ENCODE measurements around the gene NWD2. TPM values are rescaled to one million over a fixed set of nuclear protein-coding genes. Genes with fewer than 3 reads are reported as not detected.

Gene NWD2
- total RNA-seq, 1 donor: not detected

DNA sequence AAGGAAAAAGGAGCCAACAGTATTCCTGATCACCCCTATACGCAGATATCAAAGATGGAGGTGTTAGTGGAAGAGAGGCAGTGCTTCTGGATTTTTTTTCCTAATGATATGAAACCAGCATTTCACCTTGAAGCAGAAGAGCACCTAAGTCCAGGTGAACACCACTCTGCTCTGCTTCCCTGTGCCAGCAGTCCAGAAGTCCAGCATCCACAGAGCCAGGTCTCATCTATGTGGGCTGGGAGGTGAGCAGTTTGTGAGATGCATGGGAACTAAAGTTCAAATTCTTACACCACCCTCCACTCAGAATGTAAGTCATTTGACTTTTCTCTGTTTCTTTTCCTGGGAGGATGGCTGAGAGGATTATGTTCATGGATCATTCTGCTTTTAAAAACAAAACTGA lies 239.1 kb downstream of the NWD2 start:
- H3K27me3 ChIP-seq (ENCODE audit: insufficient read depth, low read length): no peaks in the 10 kb centered on the region
- H3K36me3 ChIP-seq (ENCODE audit: insufficient read depth, low read length): no peaks in the 10 kb centered on the region
- H3K79me2 ChIP-seq (ENCODE audit: insufficient read depth, low read length): no peaks in the 10 kb centered on the region
- no peaks in the 10 kb centered on the region for H3K9me3 ChIP-seq (ENCODE audit: low read depth, low read length)
- H3K4me1 ChIP-seq (ENCODE audit: insufficient read depth, low read length): no peaks in the 10 kb centered on the region
- H4K20me1 ChIP-seq (ENCODE audit: insufficient read depth, low read length): no peaks in the 10 kb centered on the region
- no peak for DNase-seq (ENCODE audit: insufficient read length, low spot score, missing footprints)
- no peak overlapping the region for H3K4me3 ChIP-seq (ENCODE audit: insufficient read depth, low read length)
- no peak overlapping the region for H3K27ac ChIP-seq (ENCODE audit: low read depth, low read length)
- no peak overlapping the region for H2AFZ ChIP-seq (ENCODE audit: low read length)
- H3K4me2 ChIP-seq (ENCODE audit: insufficient read depth, low read length): no peak overlapping the region
- TF ChIP-seq, protein P1, sequence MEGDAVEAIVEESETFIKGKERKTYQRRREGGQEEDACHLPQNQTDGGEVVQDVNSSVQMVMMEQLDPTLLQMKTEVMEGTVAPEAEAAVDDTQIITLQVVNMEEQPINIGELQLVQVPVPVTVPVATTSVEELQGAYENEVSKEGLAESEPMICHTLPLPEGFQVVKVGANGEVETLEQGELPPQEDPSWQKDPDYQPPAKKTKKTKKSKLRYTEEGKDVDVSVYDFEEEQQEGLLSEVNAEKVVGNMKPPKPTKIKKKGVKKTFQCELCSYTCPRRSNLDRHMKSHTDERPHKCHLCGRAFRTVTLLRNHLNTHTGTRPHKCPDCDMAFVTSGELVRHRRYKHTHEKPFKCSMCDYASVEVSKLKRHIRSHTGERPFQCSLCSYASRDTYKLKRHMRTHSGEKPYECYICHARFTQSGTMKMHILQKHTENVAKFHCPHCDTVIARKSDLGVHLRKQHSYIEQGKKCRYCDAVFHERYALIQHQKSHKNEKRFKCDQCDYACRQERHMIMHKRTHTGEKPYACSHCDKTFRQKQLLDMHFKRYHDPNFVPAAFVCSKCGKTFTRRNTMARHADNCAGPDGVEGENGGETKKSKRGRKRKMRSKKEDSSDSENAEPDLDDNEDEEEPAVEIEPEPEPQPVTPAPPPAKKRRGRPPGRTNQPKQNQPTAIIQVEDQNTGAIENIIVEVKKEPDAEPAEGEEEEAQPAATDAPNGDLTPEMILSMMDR (IDR thresholded peaks at IDR 0.05; ENCODE audit: extremely low read depth, low read depth, low read length): no peak

DNA sequence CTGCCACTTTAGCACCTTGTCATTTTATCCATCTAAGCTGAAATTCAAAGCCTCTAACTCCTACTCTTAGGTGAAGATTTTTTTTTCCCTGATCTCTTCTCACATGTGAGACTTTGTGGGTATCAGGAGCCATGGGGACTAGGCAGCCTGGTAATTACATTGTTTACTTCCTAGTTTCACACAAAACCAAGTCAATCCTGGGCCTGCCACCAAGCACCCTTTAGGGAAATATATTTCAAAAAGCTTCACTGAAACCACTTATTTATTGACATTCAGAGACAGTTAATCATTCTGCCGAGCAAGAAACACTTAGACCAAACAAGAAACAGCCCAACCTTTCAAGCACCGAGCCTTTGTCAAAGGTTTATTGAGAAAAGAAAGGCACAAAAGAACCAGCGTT lies 241.6 kb downstream of the NWD2 start:
- Histone ChIP-seq H3K36me3 (ENCODE audit: insufficient read depth, low read length) (no peaks in the 10 kb centered on the region), H3K27me3 (ENCODE audit: insufficient read depth, low read length) (no peaks in the 10 kb centered on the region), H3K9me3 (ENCODE audit: low read depth, low read length) (no peaks in the 10 kb centered on the region), H3K79me2 (ENCODE audit: insufficient read depth, low read length) (no peaks in the 10 kb centered on the region), H3K27ac (ENCODE audit: low read depth, low read length) (no peak overlapping the region), H2AFZ (ENCODE audit: low read length) (no peak overlapping the region), H3K4me2 (ENCODE audit: insufficient read depth, low read length) (no peak overlapping the region), H4K20me1 (ENCODE audit: insufficient read depth, low read length) (no peaks in the 10 kb centered on the region), H3K4me1 (ENCODE audit: insufficient read depth, low read length) (no peaks in the 10 kb centered on the region), H3K4me3 (ENCODE audit: insufficient read depth, low read length) (no peak overlapping the region)
- no peak for DNase-seq (ENCODE audit: insufficient read length, low spot score, missing footprints)
- TF ChIP-seq, protein P1 (IDR thresholded peaks at IDR 0.05; ENCODE audit: extremely low read depth, low read depth, low read length): no peak

DNA sequence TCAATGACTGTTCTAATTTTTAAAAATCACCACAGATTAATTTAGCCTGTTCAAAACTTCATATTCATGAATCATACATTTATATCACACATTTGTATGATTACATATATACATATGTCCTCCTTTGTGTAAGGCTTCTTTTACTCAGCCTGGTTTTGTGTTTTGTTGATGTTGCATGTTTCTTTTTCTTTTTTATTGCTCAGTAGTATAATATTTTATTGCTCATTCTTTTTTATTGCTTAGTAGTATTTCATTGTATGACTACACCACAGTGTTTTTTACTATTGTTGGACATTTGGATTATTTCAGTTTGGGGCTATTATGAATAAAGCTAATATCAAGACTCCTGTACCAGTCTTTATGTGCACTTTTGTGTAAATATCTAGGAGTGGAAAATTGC lies 243.1 kb downstream of the NWD2 start:
- TF ChIP-seq, protein P1 (IDR thresholded peaks at IDR 0.05; ENCODE audit: extremely low read depth, low read depth, low read length): no peak
- Histone ChIP-seq H3K27ac (ENCODE audit: low read depth, low read length) (no peak overlapping the region), H4K20me1 (ENCODE audit: insufficient read depth, low read length) (no peaks in the 10 kb centered on the region), H3K27me3 (ENCODE audit: insufficient read depth, low read length) (no peaks in the 10 kb centered on the region), H3K4me2 (ENCODE audit: insufficient read depth, low read length) (no peak overlapping the region), H3K4me1 (ENCODE audit: insufficient read depth, low read length) (no peaks in the 10 kb centered on the region), H2AFZ (ENCODE audit: low read length) (no peak overlapping the region), H3K36me3 (ENCODE audit: insufficient read depth, low read length) (no peaks in the 10 kb centered on the region), H3K4me3 (ENCODE audit: insufficient read depth, low read length) (no peak overlapping the region), H3K9me3 (ENCODE audit: low read depth, low read length) (no peaks in the 10 kb centered on the region), H3K79me2 (ENCODE audit: insufficient read depth, low read length) (no peaks in the 10 kb centered on the region)
- no peak for DNase-seq (ENCODE audit: insufficient read length, low spot score, missing footprints)

DNA sequence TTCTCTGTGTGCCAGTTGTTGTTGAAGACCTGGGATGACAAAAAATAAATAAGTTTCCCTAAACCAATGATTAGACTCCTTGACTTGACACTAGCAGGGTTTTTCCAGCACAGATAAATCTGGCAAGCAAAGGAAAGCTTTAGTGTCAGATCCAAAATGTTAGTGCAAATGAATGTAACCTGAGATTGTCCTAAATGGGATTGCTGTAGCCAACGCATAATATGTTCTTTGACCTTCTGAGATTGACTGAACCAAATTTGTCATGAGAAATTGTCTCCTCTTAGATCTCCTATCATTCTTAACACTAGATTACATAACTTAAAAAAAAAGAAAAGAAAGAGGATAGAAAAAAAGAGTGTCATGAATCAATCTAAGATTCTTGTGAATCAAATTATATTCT lies 245.2 kb downstream of the NWD2 start:
- Histone ChIP-seq H2AFZ (ENCODE audit: low read length) (no peak overlapping the region), H3K4me2 (ENCODE audit: insufficient read depth, low read length) (no peak overlapping the region), H3K27ac (ENCODE audit: low read depth, low read length) (no peak overlapping the region), H3K4me3 (ENCODE audit: insufficient read depth, low read length) (no peak overlapping the region), H4K20me1 (ENCODE audit: insufficient read depth, low read length) (no peaks in the 10 kb centered on the region), H3K27me3 (ENCODE audit: insufficient read depth, low read length) (no peaks in the 10 kb centered on the region), H3K9me3 (ENCODE audit: low read depth, low read length) (no peaks in the 10 kb centered on the region), H3K4me1 (ENCODE audit: insufficient read depth, low read length) (no peaks in the 10 kb centered on the region), H3K36me3 (ENCODE audit: insufficient read depth, low read length) (no peaks in the 10 kb centered on the region), H3K79me2 (ENCODE audit: insufficient read depth, low read length) (no peaks in the 10 kb centered on the region)
- TF ChIP-seq, protein P1 (IDR thresholded peaks at IDR 0.05; ENCODE audit: extremely low read depth, low read depth, low read length): no peak
- no peak for DNase-seq (ENCODE audit: insufficient read length, low spot score, missing footprints)

Data from osteoblast (primary cell).